Neural crest cell (in vitro differentiated cells): ENCODE measurements around the gene C1QBP. TPM values are rescaled to one million over a fixed set of nuclear protein-coding genes. Genes with fewer than 3 reads are reported as not detected.
A peak's percentile ranks its signal among the peaks of the same experiment; 100 is the strongest.

Experiments
- DNase-seq: peaks from one replicate; pipeline ENCODE4 v3.0.0; 2021; ENCODE audit warnings: low read depth, mixed read lengths, low spot score
- H3K27ac Mint-ChIP-seq: one replicate; pipeline ENCODE4 v1.8.0; 2021; ENCODE audit warnings: mild to moderate bottlenecking, mixed read lengths; ENCODE audit not compliant: unreplicated experiment
- H3K27me3 Mint-ChIP-seq: 2 replicates; pipeline ENCODE4 v1.8.0; 2021; ENCODE audit warnings: low read depth, mild to moderate bottlenecking, mixed read lengths
- H3K36me3 Mint-ChIP-seq: 2 replicates; pipeline ENCODE4 v1.8.0; 2021; ENCODE audit warnings: low read depth, mild to moderate bottlenecking, mixed read lengths
- H3K4me1 Mint-ChIP-seq: 2 replicates; pipeline ENCODE4 v1.8.0; 2021; ENCODE audit warnings: mixed read lengths
- H3K4me3 Mint-ChIP-seq: one replicate; pipeline ENCODE4 v1.8.0; 2021; ENCODE audit warnings: mild to moderate bottlenecking, mixed read lengths
- H3K9me3 Mint-ChIP-seq: 2 replicates; pipeline ENCODE4 v1.8.0; 2021; ENCODE audit warnings: mixed read lengths
- total RNA-seq: library from RNA; stranded (reverse); gene quantifications from 2 replicates; pipeline ENCODE4 v1.2.1, GENCODE V29; 2021
- TF ChIP-seq, protein P1 (sequence below): fragments of 200-600 bp; sonication (generic); conservative IDR thresholded peaks from 2 replicates; pipeline ENCODE4 v1.5.0; 2021; ENCODE audit warnings: antibody characterized with exemption, mild to moderate bottlenecking

Gene C1QBP
- total RNA-seq, 1 donor from 2014 or later = 202 TPM

DNA sequence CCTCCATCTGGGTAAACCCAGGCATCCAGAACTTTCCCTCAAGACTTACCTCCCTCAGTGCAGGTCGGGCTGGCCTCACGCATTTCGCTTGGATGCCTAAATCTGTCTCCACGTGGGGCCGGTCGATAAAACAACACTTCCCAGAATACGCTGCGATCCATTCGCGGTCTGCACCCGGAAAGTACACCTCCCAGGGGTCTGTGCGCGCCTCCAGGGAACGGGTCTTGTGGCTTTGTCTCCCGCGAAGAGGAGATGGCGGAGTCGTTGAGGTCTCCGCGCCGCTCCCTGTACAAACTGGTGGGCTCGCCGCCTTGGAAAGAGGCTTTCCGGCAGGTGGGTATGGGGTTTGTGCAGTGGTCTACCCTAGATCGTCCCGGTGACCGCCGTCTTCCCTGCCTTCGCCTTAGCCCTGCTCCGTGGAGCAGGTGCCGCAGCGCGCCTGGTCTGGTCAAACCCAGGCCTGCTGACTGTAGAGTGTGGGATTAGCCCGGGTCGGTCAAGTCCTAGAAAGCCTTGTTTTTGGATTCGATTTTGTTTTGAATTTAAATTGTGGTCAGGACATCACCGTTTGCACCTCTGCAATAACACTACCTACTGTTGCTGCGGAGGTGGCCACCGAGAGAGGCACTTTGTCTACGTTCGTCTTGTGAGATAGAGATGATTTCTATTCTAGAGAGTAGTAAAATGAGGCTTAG lies 18.8 kb downstream of the C1QBP start, which contains the start of gene RPAIN:
Gene RPAIN, plus strand, starts transcription at position 224 of the 695 bp plus-strand sequence. Its CDS starts 29 bp downstream, at position 253.
- Mint-ChIP-seq H3K9me3 (no peaks in the 10 kb centered on the region), H3K36me3 (peaks cover 9% of the 10 kb centered on the region), H3K4me3 (peak within 1 kb of the TSS; percentile 98), H3K27ac (peak within 1 kb of the TSS; percentile 99), H3K4me1 (peaks cover 42% of the 10 kb centered on the region), H3K27me3 (no peaks in the 10 kb centered on the region)
- peak; percentile 80 for DNase-seq
- TF ChIP-seq, protein P1, sequence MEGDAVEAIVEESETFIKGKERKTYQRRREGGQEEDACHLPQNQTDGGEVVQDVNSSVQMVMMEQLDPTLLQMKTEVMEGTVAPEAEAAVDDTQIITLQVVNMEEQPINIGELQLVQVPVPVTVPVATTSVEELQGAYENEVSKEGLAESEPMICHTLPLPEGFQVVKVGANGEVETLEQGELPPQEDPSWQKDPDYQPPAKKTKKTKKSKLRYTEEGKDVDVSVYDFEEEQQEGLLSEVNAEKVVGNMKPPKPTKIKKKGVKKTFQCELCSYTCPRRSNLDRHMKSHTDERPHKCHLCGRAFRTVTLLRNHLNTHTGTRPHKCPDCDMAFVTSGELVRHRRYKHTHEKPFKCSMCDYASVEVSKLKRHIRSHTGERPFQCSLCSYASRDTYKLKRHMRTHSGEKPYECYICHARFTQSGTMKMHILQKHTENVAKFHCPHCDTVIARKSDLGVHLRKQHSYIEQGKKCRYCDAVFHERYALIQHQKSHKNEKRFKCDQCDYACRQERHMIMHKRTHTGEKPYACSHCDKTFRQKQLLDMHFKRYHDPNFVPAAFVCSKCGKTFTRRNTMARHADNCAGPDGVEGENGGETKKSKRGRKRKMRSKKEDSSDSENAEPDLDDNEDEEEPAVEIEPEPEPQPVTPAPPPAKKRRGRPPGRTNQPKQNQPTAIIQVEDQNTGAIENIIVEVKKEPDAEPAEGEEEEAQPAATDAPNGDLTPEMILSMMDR = no peak

DNA sequence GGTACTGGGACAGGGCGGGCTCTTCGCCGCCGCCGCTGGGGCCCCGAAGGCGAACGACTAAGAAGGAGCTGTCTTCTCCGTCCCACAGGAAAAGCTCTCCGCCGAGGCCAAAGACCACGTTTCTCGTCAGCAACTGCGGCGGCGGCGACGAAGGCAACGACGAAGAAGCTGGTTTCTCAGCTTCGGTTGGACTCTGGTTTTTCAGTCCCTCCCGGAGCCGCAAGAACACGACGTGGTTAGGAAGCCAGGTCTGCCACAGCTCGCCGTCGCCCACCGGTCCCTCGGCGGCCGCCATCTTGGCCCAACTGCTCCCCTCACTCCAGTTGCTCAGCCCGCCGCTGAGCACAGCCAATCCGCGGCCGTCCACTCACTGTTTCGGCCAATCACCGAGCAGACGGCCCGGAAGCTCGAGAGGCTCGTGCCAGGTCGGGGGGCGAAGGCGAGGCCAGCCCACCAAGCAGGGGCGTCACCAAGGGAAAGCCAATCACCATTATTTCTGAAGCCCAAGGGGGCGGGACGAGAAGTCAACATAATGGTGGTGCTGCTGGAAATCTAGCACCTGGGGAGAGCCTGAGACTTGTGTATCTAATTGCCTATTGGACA lies 19.5 kb downstream of the C1QBP start, which contains the start of gene NUP88:
Gene NUP88, minus strand, starts transcription at position 307 of the 603 bp plus-strand sequence. Its CDS starts 12 bp downstream, at position 295.
- H3K4me1 Mint-ChIP-seq = peaks cover 42% of the 10 kb centered on the region
- no peaks in the 10 kb centered on the region for H3K27me3 Mint-ChIP-seq
- peaks cover 9% of the 10 kb centered on the region for H3K36me3 Mint-ChIP-seq
- H3K4me3 Mint-ChIP-seq = peak within 1 kb of the TSS; percentile 98
- H3K27ac Mint-ChIP-seq = peak within 1 kb of the TSS; percentile 99
- DNase-seq = peak; percentile 95
- no peaks in the 10 kb centered on the region for H3K9me3 Mint-ChIP-seq
- TF ChIP-seq, protein P1 = no peak

DNA sequence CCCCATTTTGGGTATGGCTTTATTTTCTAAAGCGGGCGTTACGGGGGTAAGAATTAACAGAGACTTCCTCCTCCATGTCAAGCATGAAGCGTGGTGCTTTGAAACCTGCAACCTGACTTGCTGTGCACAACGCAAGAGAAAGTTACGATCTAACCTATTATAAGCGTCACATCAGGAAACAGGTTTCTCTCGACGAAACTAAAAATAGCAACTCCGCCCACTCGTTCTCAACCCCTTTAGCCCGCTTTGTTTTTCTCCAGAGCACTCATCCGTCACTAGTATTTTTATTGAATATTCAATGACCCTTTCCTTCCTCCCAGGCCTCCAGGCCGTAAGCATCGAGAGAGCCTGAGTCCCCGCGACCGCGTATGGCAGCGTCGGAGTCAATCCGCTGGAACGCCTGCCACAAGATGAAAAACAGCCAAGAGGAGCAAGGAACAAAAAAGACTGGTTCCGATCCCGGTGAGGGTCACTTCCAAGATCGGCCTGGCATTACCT lies 20.0 kb downstream of the C1QBP start:
- Mint-ChIP-seq H3K9me3 (no peaks in the 10 kb centered on the region), H3K27me3 (no peaks in the 10 kb centered on the region), H3K36me3 (peaks cover 9% of the 10 kb centered on the region), H3K4me3 (peak overlapping the region; percentile 98), H3K27ac (peak overlapping the region; percentile 98), H3K4me1 (peaks cover 42% of the 10 kb centered on the region)
- TF ChIP-seq, protein P1 = no peak
- no peak for DNase-seq

DNA sequence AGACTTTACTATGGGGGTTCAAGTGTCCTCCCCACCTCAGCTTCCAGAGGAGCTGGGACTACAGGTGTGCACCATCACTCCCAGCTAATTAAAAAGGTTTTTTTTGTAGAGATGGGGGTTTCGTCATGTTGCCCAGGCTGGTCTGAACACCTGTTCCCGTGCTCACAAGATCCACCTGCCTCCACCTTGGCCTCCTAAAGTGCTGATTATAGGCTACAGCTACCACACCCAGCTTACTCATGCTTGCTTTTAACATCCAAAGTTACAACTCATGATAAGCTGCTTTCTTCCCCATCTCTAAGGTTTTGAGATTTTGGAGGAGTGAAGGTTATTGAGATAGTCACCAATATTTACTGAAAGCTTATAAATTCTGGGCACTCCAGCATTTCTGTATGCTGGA lies 22.1 kb downstream of the C1QBP start:
- no peak for DNase-seq
- TF ChIP-seq, protein P1 = no peak
- no peaks in the 10 kb centered on the region for H3K9me3 Mint-ChIP-seq
- H3K4me3 Mint-ChIP-seq = peak overlapping the region; percentile 74
- H3K4me1 Mint-ChIP-seq = peaks cover 34% of the 10 kb centered on the region
- peaks cover 8% of the 10 kb centered on the region for H3K36me3 Mint-ChIP-seq
- H3K27me3 Mint-ChIP-seq = no peaks in the 10 kb centered on the region
- H3K27ac Mint-ChIP-seq = no peak overlapping the region

DNA sequence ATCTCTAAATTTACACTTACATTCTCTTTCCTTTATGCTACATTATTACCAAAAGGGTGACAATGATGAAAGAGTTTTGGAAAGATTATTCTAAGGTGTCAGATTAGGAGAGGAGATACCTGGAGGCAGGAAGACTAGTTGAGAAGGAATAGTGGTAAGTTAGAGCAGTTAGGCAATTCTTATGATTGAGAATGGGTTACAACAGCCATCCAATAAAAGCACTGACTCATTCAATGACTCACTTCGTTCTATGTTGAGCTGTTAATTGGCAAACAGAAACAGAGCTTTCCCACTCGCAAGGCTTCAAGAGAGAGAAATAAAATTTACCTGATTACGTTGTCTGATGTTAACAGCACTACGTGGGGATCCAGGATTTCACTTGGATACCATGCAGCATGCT lies 25.3 kb downstream of the C1QBP start:
- Mint-ChIP-seq H3K4me3 (peak overlapping the region; percentile 24), H3K4me1 (peaks cover 11% of the 10 kb centered on the region), H3K27ac (no peak overlapping the region), H3K36me3 (peaks cover 17% of the 10 kb centered on the region), H3K27me3 (no peaks in the 10 kb centered on the region), H3K9me3 (no peaks in the 10 kb centered on the region)
- DNase-seq = no peak
- TF ChIP-seq, protein P1 = no peak
